Left ventricle myocardium inferior (tissue), 1 donor: ENCODE data around the gene GBX1. TPM values are rescaled to one million over a fixed set of nuclear protein-coding genes. Genes with fewer than 3 reads are reported as not detected.

ENCODE experiments used
- DNase-seq: peaks from one replicate; pipeline ENCODE4 v3.0.0-alpha.2; 2020
- H3K27ac ChIP-seq: fragments of 200-600 bp; replicated peaks from 2 replicates; pipeline ENCODE4 v1.8.0; 2021
- H3K27me3 ChIP-seq: fragments of 200-600 bp; 2 replicates; pipeline ENCODE4 v1.8.0; 2021; ENCODE audit warnings: low read depth
- H3K36me3 ChIP-seq: fragments of 200-600 bp; 2 replicates; pipeline ENCODE4 v1.8.0; 2021
- H3K4me1 ChIP-seq: fragments of 200-600 bp; 2 replicates; pipeline ENCODE4 v1.8.0; 2021
- H3K4me3 ChIP-seq: fragments of 200-600 bp; 2 replicates; pipeline ENCODE4 v1.8.0; 2021; ENCODE audit warnings: mild to moderate bottlenecking, moderate library complexity
- H3K9me3 ChIP-seq: fragments of 200-600 bp; replicated peaks from 2 replicates; pipeline ENCODE4 v1.8.0; 2021
- CTCF ChIP-seq: fragments of 200-600 bp; IDR thresholded peaks from 2 replicates; pipeline ENCODE4 v1.8.0; 2021; ENCODE audit warnings: antibody characterized with exemption, mild to moderate bottlenecking, borderline replicate concordance
- intact Hi-C: fragments of 100-400 bp; cut with micrococcal nuclease; formaldehyde crosslinking; loops from one replicate; pipeline ENCODE4 v1.11.0; 2022
- total RNA-seq: library from RNA; stranded (reverse); fragmentation: NEBNext Ultra II Directional; extraction: Animal tissue kit (Norgen Biotek cat#: 25700); gene quantifications from one replicate; pipeline ENCODE4 v1.2.1, GENCODE V29; 2021
- donor health status: DM: no; HTN: yes; CAD: no; lungs with severe emphysema.

GBX1 gene
- total RNA-seq, 1 donor from 2014 or later: 1.9 TPM

- Histone ChIP-seq H3K27ac (no peak overlapping the region), H3K27me3 (peaks cover 47% of the 10 kb centered on the region), H3K4me1 (no peaks in the 10 kb centered on the region), H3K36me3 (no peaks in the 10 kb centered on the region), H3K9me3 (no peaks in the 10 kb centered on the region), H3K4me3 (no peak overlapping the region)
- intact Hi-C loops: no loop called here
- no peak for DNase-seq
- no peak for TF ChIP-seq CTCF
Observed at GRCh38 chr7:151157645-151158329, 9.7 kb downstream of the GBX1 start.

- H3K27me3 ChIP-seq: peaks cover 55% of the 10 kb centered on the region
- H3K9me3 ChIP-seq: no peaks in the 10 kb centered on the region
- no peak for TF ChIP-seq CTCF
- intact Hi-C loops: no loop called here
- no peaks in the 10 kb centered on the region for H3K36me3 ChIP-seq
- H3K4me3 ChIP-seq: no peak overlapping the region
- no peaks in the 10 kb centered on the region for H3K4me1 ChIP-seq
- H3K27ac ChIP-seq: no peak overlapping the region
- no peak for DNase-seq
Observed at GRCh38 chr7:151152643-151153513, 14.6 kb downstream of the GBX1 start.

GRCh38 chr7:151150388-151150787, 17.1 kb downstream of the GBX1 start:
- intact Hi-C loops: no loop called here
- H3K36me3 ChIP-seq: no peaks in the 10 kb centered on the region
- no peak for TF ChIP-seq CTCF
- peaks cover 45% of the 10 kb centered on the region for H3K27me3 ChIP-seq
- no peaks in the 10 kb centered on the region for H3K9me3 ChIP-seq
- H3K27ac ChIP-seq: no peak overlapping the region
- no peak for DNase-seq
- H3K4me1 ChIP-seq: no peaks in the 10 kb centered on the region
- no peak overlapping the region for H3K4me3 ChIP-seq

- Histone ChIP-seq H3K4me3 (no peak overlapping the region), H3K27me3 (peaks cover 27% of the 10 kb centered on the region), H3K36me3 (peaks cover 7% of the 10 kb centered on the region), H3K27ac (no peak overlapping the region), H3K4me1 (peaks cover under 1% of the 10 kb centered on the region), H3K9me3 (no peaks in the 10 kb centered on the region)
- no peak for DNase-seq
- intact Hi-C loops: no loop called here
- TF ChIP-seq CTCF: no peak
Observed at GRCh38 chr7:151148319-151149259, 18.9 kb downstream of the GBX1 start.

- intact Hi-C loops: no loop called here
Observed at GRCh38 chr7:151146761-151147160, 20.7 kb downstream of the GBX1 start.

More at GRCh38 chr7:151146761-151147160, 20.7 kb downstream of the GBX1 start:
- Histone ChIP-seq H3K27ac (no peak overlapping the region), H3K4me1 (peaks cover 16% of the 10 kb centered on the region), H3K4me3 (no peak overlapping the region), H3K27me3 (peaks cover 10% of the 10 kb centered on the region), H3K9me3 (no peaks in the 10 kb centered on the region), H3K36me3 (peaks cover 14% of the 10 kb centered on the region)
- no peak for DNase-seq
- TF ChIP-seq CTCF: no peak
